GM15510 (cell line): ENCODE measurements around the gene TMEM273.

Experiments used
- POLR2A ChIP-seq: IDR thresholded peaks from 3 replicates; pipeline ENCODE4 v1.6.1; 2011; ENCODE audit warnings: borderline replicate concordance; ENCODE audit not compliant: insufficient read length; ENCODE audit errors: extremely low read depth

The TMEM273 gene

DNA sequence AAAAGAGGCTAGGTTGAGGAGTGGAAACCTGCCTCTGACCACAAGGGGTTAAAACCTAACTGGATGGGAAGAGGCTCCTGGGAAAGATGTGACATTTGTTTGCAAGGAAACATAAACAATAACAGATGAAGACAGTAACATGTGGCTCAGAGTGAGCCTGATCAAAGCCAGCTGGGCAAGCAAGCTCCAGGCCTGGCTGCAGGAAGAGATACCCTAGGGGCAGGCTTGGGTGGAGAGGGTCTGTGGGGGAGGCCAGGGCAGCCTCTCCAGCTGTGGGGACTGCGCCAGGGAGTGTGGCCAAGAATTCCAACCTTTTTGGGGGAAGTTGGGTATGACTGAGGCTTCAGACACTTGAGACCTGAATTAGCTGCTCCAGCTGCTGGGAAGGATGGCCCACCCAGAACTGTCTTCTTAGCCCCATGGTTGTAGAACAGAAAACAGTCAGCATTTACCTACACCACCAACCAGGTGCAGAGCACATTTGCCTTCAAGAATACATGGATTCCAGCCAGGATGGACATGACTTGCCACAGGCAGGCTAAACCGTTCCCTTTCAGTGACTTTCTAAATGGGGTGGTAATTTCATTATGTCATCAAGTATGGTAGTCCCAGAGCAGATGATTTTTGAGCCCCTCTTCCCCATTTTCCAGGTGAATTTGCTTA, 44.0 kb downstream of the TMEM273 start:
- no peak for TF ChIP-seq POLR2A

DNA sequence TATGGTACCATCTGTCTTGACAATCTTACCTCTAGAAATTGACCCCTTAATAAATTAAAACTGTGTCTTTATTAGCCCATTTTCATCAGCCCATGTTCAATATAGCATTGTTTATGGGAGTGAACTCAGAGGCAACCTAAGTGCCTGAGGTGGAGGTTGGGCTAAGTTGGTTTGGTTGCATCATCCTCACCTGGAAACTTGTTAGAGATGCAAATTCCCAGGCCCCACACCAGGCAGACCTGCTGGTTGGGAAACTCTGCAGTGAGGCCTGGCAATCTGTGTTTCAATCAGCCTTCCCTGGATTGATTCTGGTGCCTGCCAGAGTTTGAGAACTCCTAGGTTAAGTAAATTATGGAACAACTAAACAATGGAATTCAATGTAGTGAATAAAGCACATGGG, 44.9 kb downstream of the TMEM273 start:
- TF ChIP-seq POLR2A, result no peak

DNA sequence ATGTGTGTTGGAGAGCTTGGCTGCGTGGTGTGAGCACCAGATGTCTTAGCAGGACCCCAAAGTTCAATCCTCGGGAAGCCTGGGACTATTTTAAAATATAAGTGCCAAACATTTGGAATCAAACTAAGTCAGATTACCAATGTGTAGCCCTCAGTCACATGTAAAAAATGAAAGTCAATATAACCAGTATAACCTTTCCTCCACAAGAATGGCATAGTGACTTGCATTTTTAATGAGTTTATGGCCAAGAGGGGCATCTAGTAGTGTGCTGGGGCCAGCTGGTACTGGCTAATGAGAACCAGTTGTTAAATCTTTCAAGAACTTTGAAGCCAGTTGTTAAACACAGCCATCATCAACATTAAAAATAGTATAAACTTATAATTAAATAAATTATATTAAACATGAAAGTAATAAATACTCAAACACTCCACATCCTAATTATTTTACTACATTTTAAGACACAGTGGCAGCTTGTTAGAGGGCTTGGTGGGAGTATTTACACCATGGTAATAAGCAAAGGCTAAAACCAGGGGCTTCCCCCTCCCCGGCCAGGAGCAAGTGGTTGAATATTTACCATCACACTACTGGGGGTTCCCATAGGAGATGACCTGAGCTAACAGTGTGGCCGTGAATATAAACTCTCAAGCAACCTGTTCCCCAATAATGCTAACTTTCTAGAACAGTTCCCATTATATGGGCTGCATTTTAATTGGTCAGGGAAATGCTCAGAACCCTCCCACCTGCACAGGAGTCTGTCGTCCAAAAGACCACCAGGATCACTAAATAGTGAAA, 46.5 kb downstream of the TMEM273 start:
- TF ChIP-seq POLR2A, result no peak

DNA sequence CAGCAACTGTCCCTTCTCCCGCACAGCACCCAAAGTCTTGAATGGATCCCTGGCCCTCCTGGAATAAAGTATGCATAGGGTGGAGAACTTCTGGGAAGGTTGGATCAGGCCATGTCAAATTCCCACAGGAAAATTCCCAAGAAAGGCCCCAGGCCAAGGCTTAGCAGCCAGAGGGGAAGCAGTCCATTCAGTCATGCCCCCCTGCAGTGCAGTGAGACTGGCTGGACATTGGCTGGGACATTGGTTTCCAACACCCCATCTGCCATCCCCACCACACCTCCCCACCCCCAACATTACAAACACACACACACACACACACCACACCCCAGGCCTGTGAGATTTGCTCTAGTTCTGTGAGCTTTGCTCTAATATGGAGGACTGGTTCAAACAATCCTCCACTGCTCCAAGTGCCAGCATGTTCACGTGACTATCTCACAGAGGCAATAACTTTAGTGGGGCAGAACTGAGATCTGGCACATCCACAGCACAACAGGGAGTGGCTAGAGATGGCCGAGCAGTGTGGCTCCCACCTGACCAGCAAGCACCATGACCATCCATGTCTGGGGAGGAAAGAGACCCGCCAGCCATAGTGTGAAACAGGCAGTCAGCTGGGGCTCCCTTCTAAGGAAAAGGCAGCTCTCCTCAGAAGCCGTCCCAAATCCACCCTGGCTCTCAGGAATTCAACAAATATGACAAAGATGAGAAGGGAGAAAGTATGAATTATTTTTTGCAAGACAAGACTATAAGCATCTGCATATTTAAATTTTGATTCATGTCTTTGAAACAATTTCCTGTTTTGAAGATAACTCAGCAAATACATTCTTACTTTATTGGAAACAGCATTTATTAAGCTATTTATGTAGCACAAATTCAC, 47.6 kb downstream of the TMEM273 start:
- no peak for TF ChIP-seq POLR2A

DNA sequence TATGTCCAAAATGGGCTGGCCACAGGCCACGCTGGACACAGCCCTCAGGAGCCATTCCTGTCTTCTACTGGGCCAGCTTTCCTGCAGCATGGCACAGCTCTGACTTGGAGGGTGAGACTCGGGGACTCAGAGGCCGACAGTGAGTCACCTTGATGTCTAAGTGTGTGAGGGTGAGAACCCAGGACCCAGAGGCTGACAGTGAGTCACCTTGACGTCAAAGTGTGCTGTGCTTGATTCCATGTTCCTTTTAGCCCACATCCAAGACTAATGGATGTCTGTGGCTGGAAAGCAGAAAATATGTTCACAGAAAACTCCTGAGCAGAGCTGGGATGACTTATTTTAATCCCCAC, 48.4 kb downstream of the TMEM273 start:
- TF ChIP-seq POLR2A, result no peak

DNA sequence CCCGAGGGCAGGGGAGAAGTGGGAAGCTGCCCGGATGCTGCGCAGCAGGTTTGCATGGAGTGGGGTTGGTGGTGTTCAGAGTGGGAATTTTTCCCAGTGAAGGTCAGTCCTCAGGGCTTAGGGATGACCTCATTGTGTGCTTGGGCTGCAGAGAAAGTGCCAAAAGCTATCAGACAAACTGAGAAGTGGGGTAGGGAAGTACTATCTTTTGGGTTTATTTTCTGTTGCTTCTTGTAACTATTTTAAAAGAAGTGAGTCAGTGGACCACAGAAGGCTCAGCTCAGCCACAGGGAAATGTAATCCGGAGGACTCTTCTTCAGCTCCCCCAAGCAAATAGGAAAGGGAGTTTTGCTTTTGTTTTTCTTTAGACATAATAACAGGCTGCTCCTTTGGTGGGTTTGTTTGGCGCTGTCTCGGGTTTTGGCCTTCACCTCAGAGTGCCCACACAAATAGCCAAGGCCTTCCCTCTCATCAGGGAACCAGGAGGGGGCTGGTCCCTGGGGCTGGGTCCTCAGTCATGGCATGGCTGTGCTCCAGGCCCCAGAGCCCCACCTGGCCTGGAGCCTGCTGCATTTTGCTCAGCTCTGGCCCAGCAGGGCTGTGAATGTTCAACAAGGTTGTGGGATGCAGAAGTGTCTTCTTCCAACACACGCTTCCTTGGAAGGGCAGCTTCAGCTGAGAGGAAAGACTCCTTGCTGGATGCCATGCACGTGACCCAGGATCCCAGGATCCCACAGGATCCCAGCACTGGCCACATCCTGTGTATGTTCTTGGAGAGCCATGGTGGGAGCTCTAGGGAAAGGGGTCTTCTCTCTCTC, 49.0 kb downstream of the TMEM273 start:
- no peak for TF ChIP-seq POLR2A

DNA sequence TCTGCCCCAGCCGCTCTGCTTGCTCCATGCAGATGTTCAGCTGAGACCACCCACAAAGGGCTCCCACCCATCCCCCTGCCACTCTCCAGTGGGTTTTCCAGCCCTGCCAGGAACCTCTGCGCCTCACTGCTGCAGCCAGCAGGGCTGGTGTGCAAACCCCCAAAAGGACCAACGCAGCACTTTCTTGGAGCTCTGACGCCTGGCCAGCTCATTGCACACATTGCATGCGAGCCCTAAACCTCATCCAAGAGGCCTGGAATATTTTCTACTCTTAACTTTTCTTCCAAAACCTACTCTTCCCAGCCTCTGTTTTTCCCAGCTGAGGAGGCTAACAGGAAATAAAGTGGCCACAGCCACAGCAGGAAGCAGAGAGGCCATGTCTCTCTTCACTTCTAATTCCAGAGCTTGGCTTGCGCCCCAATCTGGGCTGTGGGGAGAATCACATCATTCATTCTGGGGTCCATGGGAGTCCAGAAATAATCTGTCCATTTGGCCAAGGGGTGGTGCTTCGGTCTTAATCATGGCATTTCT, 49.8 kb downstream of the TMEM273 start:
- TF ChIP-seq POLR2A, result no peak

DNA sequence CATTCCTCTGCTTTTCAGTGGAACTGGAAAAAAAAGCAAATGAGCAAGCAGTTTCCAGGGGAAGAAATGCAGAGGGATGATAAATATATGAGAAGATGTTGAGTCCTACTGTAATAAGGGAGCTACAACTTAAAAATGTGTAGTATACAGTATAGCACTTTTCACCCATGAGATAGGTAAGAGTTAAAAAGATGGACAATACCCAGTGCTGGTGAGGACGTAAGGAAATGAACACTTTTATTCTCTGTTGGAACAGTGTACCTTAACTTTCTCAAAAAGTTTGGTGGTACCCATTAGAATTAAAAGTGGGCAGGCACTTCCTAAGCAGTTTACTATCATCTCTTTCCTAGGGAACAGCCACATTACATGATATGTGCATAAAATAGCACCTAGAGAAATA, 51.7 kb downstream of the TMEM273 start:
- no peak for TF ChIP-seq POLR2A

DNA sequence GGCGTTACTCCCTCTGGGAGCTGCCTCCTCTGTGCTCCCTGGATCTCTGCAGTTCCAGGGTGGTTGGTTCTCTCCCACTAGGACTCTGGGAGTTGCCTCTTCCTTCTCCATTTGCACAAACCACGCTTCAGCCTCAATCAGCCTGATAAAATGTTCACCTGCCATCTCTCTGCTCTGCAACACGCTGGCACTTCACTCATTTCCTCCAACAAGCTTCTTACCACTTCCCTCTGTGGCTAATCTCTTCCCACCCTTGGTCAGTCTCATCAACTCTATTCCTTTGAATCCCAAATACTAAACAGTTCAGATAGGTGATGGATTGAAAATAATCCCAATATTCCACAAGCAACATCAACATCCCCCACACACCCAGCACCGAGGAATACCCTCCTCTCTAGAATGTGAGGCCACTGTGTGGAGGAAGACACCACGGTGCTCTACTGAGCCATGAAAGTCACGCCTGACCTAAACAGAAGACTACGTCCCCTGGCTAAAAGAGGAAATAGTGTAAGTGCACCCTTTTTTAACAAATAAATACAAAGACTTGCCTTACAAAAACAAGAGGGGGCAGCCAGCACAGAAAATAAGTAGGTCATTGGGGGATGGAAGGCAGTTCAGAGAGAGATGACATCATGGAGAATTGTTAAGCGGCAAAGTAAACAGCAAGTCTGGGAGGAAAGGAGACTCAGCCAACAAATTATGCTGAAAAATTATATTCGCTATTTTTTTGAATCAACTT, 52.4 kb downstream of the TMEM273 start:
- no peak for TF ChIP-seq POLR2A

DNA sequence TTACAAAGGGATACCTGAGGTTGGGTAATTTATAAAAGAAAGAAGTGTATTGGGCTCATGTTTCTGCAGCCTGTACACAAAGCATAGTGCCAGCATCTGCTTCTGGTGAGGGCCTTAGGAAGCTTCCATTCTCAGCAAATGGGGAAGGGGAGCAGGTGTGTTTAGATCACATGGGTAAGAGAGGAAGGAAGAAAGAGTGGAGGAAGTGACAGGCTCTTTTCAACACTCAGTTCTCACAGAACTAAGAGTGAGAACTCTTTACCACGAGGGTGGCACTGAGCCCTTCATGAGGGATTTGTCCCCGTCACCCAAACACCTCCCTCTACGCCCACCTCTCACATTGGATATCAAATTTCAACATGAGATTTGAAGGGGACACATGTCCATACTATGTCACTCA, 53.9 kb downstream of the TMEM273 start:
- no peak for TF ChIP-seq POLR2A

DNA sequence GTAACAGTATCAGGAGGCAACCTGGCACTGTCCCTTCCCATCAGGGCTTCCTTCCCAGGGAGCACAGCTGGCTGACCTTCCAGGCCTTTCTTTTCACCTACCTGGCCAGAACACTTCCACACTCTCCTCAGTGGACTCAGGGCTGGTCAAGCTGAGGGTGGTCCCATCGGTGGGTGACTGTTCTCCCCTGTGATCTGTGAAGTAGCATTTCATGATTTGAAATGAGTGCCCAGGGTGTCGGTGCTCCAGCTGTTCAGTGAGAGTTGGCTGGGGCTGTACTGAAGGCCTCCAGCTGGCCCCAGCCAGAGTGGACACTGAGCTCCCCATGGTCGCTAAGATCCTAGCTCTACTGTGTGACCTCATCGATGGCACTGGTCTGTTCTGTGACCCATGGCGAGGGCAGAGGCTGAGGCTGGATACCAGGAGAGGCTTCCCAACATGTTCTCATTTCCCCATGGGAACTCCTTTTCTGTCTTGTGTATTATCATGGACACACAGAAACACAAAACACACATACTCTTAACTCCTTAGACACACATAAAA, 54.4 kb downstream of the TMEM273 start, which contains the start of gene FAM170B:
FAM170B (minus strand) TSS at position 316 of the 543 bp plus-strand sequence; CDS start at position 213, 103 bp downstream.
- no peak for TF ChIP-seq POLR2A

DNA sequence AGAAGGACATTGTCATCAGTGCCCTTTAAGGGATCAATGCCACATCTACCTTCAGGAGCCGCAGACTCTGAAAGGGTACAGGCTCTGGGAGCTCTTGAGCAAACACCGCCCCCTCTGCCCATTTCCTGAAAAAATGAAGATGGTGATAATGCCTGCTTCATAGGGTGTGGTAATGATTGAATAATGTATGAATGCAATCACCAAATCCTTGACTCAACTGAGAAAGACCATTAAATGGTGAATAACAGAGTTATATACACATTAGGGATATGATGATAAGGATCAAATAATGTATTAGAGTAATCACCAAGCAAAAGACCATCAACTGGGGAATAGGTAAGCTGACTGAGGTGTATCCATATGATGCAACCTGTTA, 55.8 kb downstream of the TMEM273 start:
- no peak for TF ChIP-seq POLR2A
